ENCODE measurements around the gene ARID1B.

DNA sequence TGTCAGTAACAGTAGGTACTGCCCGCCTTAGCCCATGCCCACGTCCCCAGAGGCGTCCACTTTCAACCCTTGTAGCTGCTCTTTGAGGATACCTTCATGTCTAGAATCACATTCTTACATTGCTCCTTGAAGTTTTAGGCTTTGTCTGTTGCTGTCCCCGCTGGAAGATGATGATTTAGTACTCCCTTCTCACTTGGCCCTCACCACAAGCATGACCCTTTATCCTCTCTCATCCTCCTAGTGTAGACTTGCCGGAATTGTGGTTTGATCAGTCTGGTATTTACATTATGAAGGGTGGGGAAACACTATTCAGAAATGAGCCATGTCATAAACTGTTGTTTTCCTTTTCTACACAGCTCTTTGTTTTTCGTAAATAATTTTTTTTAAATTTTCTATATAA is 87.4 kb downstream of the ARID1B start:
- TF ChIP-seq, protein P1, sequence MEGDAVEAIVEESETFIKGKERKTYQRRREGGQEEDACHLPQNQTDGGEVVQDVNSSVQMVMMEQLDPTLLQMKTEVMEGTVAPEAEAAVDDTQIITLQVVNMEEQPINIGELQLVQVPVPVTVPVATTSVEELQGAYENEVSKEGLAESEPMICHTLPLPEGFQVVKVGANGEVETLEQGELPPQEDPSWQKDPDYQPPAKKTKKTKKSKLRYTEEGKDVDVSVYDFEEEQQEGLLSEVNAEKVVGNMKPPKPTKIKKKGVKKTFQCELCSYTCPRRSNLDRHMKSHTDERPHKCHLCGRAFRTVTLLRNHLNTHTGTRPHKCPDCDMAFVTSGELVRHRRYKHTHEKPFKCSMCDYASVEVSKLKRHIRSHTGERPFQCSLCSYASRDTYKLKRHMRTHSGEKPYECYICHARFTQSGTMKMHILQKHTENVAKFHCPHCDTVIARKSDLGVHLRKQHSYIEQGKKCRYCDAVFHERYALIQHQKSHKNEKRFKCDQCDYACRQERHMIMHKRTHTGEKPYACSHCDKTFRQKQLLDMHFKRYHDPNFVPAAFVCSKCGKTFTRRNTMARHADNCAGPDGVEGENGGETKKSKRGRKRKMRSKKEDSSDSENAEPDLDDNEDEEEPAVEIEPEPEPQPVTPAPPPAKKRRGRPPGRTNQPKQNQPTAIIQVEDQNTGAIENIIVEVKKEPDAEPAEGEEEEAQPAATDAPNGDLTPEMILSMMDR (IDR thresholded peaks at IDR 0.05) = no peak
- TF ChIP-seq POLR2A (IDR thresholded peaks at IDR 0.05) = no peak
